Endothelial cell of umbilical vein (primary cell): Measurements from ENCODE around the gene RFX2. TPM values are rescaled to one million over a fixed set of nuclear protein-coding genes. Genes with fewer than 3 reads are reported as not detected.

Experiments used
- BruUV-seq: library from RNA; stranded (reverse); fragments of 400-500 nt; replicated peaks from 2 replicates; lab custom pipeline; 2021; lab: Mats Ljungman, UMichigan
- CTCF ChIA-PET: fragments of 300-600, 350-600 bp; sonication (Branson Sonifier 250); formaldehyde crosslinking; loops from one replicate; lab custom pipeline; 2021; ENCODE audit warnings: antibody characterized with exemption, inconsistent platforms; lab: Charles Lee
- POLR2A ChIA-PET: fragments of 300-600, 350-600 bp; sonication (Branson Sonifier 250); formaldehyde crosslinking; loops from one replicate; lab custom pipeline; 2021; ENCODE audit warnings: antibody characterized with exemption, inconsistent platforms; lab: Charles Lee
- DNase-seq: peaks from one replicate; pipeline ENCODE4 v3.0.0-alpha.2; 2011; ENCODE audit warnings: low read depth, low spot score
- FAIRE-seq: peaks from 2 replicates; lab custom pipeline; 2011; peaks lifted over from hg19 to GRCh38; lab: Jason Lieb, UNC
- H2AFZ ChIP-seq: 2 replicates; pipeline ENCODE4 v1.6.0; 2012; ENCODE audit warnings: low read depth, low read length, control low read depth, inconsistent platforms
- H3K27ac ChIP-seq: 2 replicates; pipeline ENCODE4 v1.5.1; 2011; ENCODE audit warnings: low read depth, mild to moderate bottlenecking, control low read depth, low read length, moderate library complexity; ENCODE audit not compliant: insufficient read depth
- H3K27me3 ChIP-seq, 2 experiments: 2 replicates each; pipeline versions ENCODE4 v1.6.0 to v1.6.1; 2011; ENCODE audit warnings: low read length in 2 of 2, mixed read lengths in 1 of 2; ENCODE audit not compliant: control insufficient read depth in 2 of 2, insufficient read depth in 2 of 2
- H3K36me3 ChIP-seq, 2 experiments: 2 replicates in 1 of 2; 3 replicates in 1 of 2; pipeline ENCODE4 v1.5.1; 2011; ENCODE audit warnings: low read length in 2 of 2, mild to moderate bottlenecking in 1 of 2, moderate library complexity in 1 of 2; ENCODE audit not compliant: control insufficient read depth in 2 of 2, insufficient read depth in 2 of 2; ENCODE audit errors: extremely low read depth in 1 of 2
- H3K4me1 ChIP-seq: 3 replicates; pipeline ENCODE4 v1.5.1; 2011; ENCODE audit warnings: mild to moderate bottlenecking, low read length; ENCODE audit not compliant: control insufficient read depth, insufficient read depth; ENCODE audit errors: extremely low read depth
- H3K4me2 ChIP-seq: 2 replicates; pipeline ENCODE4 v1.6.1; 2011; ENCODE audit warnings: low read length, control low read depth, mixed read lengths; ENCODE audit not compliant: insufficient read depth
- H3K4me3 ChIP-seq, 3 experiments: fragments of 200-600 bp in 1 of 3; sonication (generic), shearing (Covaris generic) in 1 of 3; replicated peaks in 1 of 3; 2 replicates each; pipeline ENCODE4 v1.5.1; 2011 to 2016; ENCODE audit warnings: control low read depth in 3 of 3, low read length in 3 of 3, mild to moderate bottlenecking in 2 of 3, inconsistent platforms in 1 of 3, low read depth in 1 of 3, moderate library complexity in 1 of 3; ENCODE audit not compliant: insufficient read depth in 1 of 3
- H3K79me2 ChIP-seq: 2 replicates; pipeline ENCODE4 v1.6.0; 2012; ENCODE audit warnings: low read length, inconsistent platforms; ENCODE audit not compliant: control insufficient read depth, insufficient read depth
- H3K9ac ChIP-seq: replicated peaks from 2 replicates; pipeline ENCODE3; 2011; ENCODE audit warnings: low read length, control low read depth; ENCODE audit not compliant: insufficient read depth; ENCODE audit errors: extremely low read depth
- H3K9me1 ChIP-seq: replicated peaks from 3 replicates; pipeline ENCODE4 v1.6.0; 2011; ENCODE audit warnings: mild to moderate bottlenecking, low read length; ENCODE audit not compliant: control insufficient read depth, insufficient read depth; ENCODE audit errors: extremely low read depth
- H3K9me3 ChIP-seq: replicated peaks from 2 replicates; pipeline ENCODE4 v1.5.1; 2012; ENCODE audit warnings: low read length, inconsistent platforms; ENCODE audit not compliant: control insufficient read depth, insufficient read depth
- H4K20me1 ChIP-seq: replicated peaks from 2 replicates; pipeline ENCODE3; 2011; ENCODE audit warnings: mild to moderate bottlenecking, low read length; ENCODE audit not compliant: control insufficient read depth, insufficient read depth; ENCODE audit errors: extremely low read depth
- EZH2 ChIP-seq: IDR thresholded peaks from 2 replicates; pipeline ENCODE4 v1.6.1; 2012; ENCODE audit warnings: borderline replicate concordance, low read depth, mild to moderate bottlenecking, moderate library complexity, low read length, inconsistent platforms; ENCODE audit not compliant: severe bottlenecking
- FOS ChIP-seq: IDR thresholded peaks from 2 replicates; pipeline ENCODE4 v1.6.1; 2011; ENCODE audit warnings: mild to moderate bottlenecking, low read length, moderate library complexity, borderline replicate concordance; ENCODE audit not compliant: insufficient read depth
- GATA2 ChIP-seq: IDR thresholded peaks from 2 replicates; pipeline ENCODE4 v1.7.0; 2011; ENCODE audit warnings: low read depth, mild to moderate bottlenecking, moderate library complexity, mixed read lengths, low read length; ENCODE audit not compliant: insufficient read length, insufficient read depth
- JUN ChIP-seq: IDR thresholded peaks from 2 replicates; pipeline ENCODE4 v1.6.1; 2011; ENCODE audit warnings: borderline replicate concordance, low read depth; ENCODE audit not compliant: insufficient read length, insufficient read depth
- MYC ChIP-seq: IDR thresholded peaks from one replicate; pipeline ENCODE4 v1.6.1; 2011; ENCODE audit warnings: mild to moderate bottlenecking, low read depth, low read length
- POLR2A ChIP-seq: IDR thresholded peaks from 2 replicates; pipeline ENCODE4 v1.6.1; 2012; ENCODE audit warnings: low read depth, mild to moderate bottlenecking, control low read depth, low read length
- POLR2AphosphoS5 ChIP-seq: IDR thresholded peaks from 2 replicates; pipeline ENCODE4 v1.6.1; 2012; ENCODE audit warnings: low read depth, mild to moderate bottlenecking, control low read depth, low read length, moderate library complexity; ENCODE audit not compliant: insufficient read depth
- dilution Hi-C: fragments of 300-500 bp; cut with MboI; formaldehyde crosslinking; loops from one replicate; pipeline ENCODE4 v1.15.0; 2019; ENCODE audit warnings: low sequenced_read_pairs; ENCODE audit not compliant: extremely low pct_ligation_motif_present
- intact Hi-C: fragments of 100-400 bp; cut with micrococcal nuclease; formaldehyde crosslinking; loops from one replicate; pipeline ENCODE4 v1.10.0; 2022
- polyA plus RNA-seq, 4 experiments: library from polyadenylated mRNA; depleted of rRNA in 3 of 4; stranded (reverse) in 3 of 4; unstranded in 1 of 4; fragments of >200 nt; gene quantifications; 2 replicates each; pipeline versions ENCODE4 v1.2.1 to v1.2.3, GENCODE V29; 2011 to 2012; ENCODE audit warnings: missing spikeins in 1 of 4
- total RNA-seq: library from RNA; stranded (reverse); gene quantifications from 2 replicates; pipeline ENCODE4 v1.2.3, GENCODE V29; 2021
- TF ChIP-seq, protein P1 (sequence below), 2 donors: IDR thresholded peaks; 1 replicate in 1 of 2; 2 replicates in 1 of 2; pipeline ENCODE4 v1.5.1; 2011; ENCODE audit warnings: low read length in 2 of 2, mild to moderate bottlenecking in 2 of 2, moderate library complexity in 2 of 2, control low read depth in 1 of 2, inconsistent platforms in 1 of 2, low read depth in 1 of 2; ENCODE audit not compliant: insufficient read depth in 1 of 2; ENCODE audit errors: extremely low read depth in 1 of 2

The RFX2 gene
- total and polyA plus RNA-seq, 2 donors (not counting 3 experiments of a cell fraction or from before 2014, with no cell fraction given), result 16.1 to 19.0 TPM

DNA sequence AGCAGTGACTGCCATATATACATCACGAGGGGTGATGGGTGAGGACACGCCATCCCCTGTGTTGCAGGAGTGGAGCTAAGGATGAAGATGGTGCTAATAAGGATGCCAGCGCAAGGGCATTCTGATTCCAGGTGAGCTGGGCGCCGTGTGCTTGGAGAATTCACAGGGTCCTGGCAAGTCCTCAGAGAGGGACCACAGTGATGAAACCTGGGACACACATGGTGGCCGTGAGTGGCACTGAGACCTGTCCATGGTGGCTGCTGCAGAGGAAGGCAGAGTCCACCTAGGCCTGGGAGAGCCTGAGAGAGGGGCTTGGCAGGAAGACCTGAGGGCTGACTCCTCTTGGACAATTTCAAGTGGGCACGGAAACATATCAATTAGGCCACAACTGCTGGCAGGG, 65.2 kb downstream of the RFX2 start:
- H3K4me3 ChIP-seq, result no peak overlapping the region
- H3K9me3 ChIP-seq, result no peaks in the 10 kb centered on the region
- H3K27ac ChIP-seq, result no peak overlapping the region
- no peaks in the 10 kb centered on the region for H3K79me2 ChIP-seq
- FAIRE-seq (no peak), DNase-seq (no peak)
- H4K20me1 ChIP-seq, result no peaks in the 10 kb centered on the region
- H3K27me3 ChIP-seq, result no peaks in the 10 kb centered on the region
- POLR2A ChIA-PET, result no interaction called here
- peaks cover 4% of the 10 kb centered on the region for H3K4me1 ChIP-seq
- no peak for TF ChIP-seq JUN
- no peak for TF ChIP-seq POLR2AphosphoS5
- no peak for TF ChIP-seq GATA2
- TF ChIP-seq FOS, result no peak
- TF ChIP-seq, protein P1, sequence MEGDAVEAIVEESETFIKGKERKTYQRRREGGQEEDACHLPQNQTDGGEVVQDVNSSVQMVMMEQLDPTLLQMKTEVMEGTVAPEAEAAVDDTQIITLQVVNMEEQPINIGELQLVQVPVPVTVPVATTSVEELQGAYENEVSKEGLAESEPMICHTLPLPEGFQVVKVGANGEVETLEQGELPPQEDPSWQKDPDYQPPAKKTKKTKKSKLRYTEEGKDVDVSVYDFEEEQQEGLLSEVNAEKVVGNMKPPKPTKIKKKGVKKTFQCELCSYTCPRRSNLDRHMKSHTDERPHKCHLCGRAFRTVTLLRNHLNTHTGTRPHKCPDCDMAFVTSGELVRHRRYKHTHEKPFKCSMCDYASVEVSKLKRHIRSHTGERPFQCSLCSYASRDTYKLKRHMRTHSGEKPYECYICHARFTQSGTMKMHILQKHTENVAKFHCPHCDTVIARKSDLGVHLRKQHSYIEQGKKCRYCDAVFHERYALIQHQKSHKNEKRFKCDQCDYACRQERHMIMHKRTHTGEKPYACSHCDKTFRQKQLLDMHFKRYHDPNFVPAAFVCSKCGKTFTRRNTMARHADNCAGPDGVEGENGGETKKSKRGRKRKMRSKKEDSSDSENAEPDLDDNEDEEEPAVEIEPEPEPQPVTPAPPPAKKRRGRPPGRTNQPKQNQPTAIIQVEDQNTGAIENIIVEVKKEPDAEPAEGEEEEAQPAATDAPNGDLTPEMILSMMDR (IDR thresholded peaks at IDR 0.05; ENCODE audit: extremely low read depth in 1 of 2, insufficient read depth in 1 of 2, low read depth in 1 of 2, low read length in 2 of 2), result no peak
- no peak for TF ChIP-seq EZH2
- TF ChIP-seq MYC, result no peak
- no peak for TF ChIP-seq POLR2A
- no peaks in the 10 kb centered on the region for H3K9me1 ChIP-seq
- H2AFZ ChIP-seq, result no peak overlapping the region
- CTCF ChIA-PET, result interaction anchor here (1.1 to 6.9 kb wide), 2 partner anchors 81 to 241 kb away, joined by 3 to 340 read pairs; no protein-coding TSS in a partner anchor
- H3K36me3 ChIP-seq, result peaks cover 0 to 3% of the 10 kb centered on the region in 2 experiments
- H3K9ac ChIP-seq, result no peak overlapping the region
- no TSS peak for BruUV-seq
- intact Hi-C loops (loop anchor here (5.0 kb wide), 2 partner anchors 172 to 377 kb away; partner anchors contain the start of gene KHSRP), dilution Hi-C loops (loop anchor here (25.0 kb wide), 1 partner anchor 92 kb away; the partner anchor contains the start of gene ACSBG2)
- no peak overlapping the region for H3K4me2 ChIP-seq
